Measurements from ENCODE around the gene GON4L. TPM values are rescaled to one million over a fixed set of nuclear protein-coding genes. Genes with fewer than 3 reads are reported as not detected.

The GON4L gene
- total and polyA plus RNA-seq, 2 of the 4 experiments (the other 2 are of a cell fraction), result 21.2 to 30.3 TPM

DNA sequence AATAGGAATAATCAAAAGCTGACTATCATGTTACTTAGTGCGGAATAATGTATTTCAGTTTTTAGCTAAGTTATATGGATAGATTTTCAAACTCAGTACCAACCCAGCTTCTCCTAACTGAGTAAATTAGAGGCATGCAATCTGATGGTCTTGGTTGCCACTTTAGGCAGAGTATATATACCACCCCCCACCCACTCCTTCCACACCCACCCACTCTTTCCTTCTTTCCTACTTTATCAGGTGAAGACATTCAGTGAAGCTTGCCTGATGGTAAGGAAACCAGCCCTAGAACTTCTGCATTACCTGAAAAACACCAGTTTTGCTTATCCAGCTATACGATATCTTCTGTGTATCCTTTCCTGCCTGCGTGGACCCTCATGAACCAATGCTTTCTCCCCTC is 131.9 kb downstream of the GON4L start:
- Histone ChIP-seq H3K9me3 (ENCODE audit: control insufficient read depth, insufficient read depth, low read length) (no peaks in the 10 kb centered on the region), H3K9me1 (ENCODE audit: insufficient read depth, low read length) (no peaks in the 10 kb centered on the region), H2BK5ac (ENCODE audit: low read depth, low read length, poor library complexity, severe bottlenecking) (no peak overlapping the region), H3K23ac (ENCODE audit: low read depth, low read length) (no peak overlapping the region), H2BK20ac (ENCODE audit: low read depth, low read length) (no peak overlapping the region), H2AK5ac (ENCODE audit: low read depth, low read length) (no peak overlapping the region), H3K56ac (ENCODE audit: extremely low read depth, insufficient read depth, low read length) (no peak overlapping the region), H3K18ac (ENCODE audit: low read depth, low read length) (no peak overlapping the region), H3K9ac (ENCODE audit: low read depth, low read length) (no peak overlapping the region), H4K5ac (ENCODE audit: low read depth, low read length) (no peak overlapping the region), H3K4ac (ENCODE audit: low read depth, low read length) (no peak overlapping the region), H3K4me2 (ENCODE audit: low read depth, low read length) (no peak overlapping the region), H2AK9ac (replicated peaks; ENCODE audit: low read depth, low read length, poor library complexity) (no peak overlapping the region), H2BK120ac (ENCODE audit: low read depth, low read length) (no peak overlapping the region), H3K79me1 (ENCODE audit: low read depth in 1 of 2, low read length in 2 of 2) (peaks cover 7 to 19% of the 10 kb centered on the region in 2 experiments), H3K14ac (replicated peaks; ENCODE audit: low read depth, low read length) (no peak overlapping the region), H3K27ac (ENCODE audit: insufficient read depth, low read length) (no peak overlapping the region), H4K91ac (ENCODE audit: insufficient read depth, low read depth, low read length) (no peak overlapping the region), H3K4me1 (ENCODE audit: control insufficient read depth, insufficient read depth, low read length) (no peaks in the 10 kb centered on the region), H3K4me3 (ENCODE audit: insufficient read depth, low read depth, low read length) (no peak overlapping the region), H4K8ac (ENCODE audit: low read depth in 2 of 2, low read length in 2 of 2) (no peak overlapping the region), H2AFZ (replicated peaks; ENCODE audit: low read length, poor library complexity) (no peak overlapping the region), H2BK15ac (ENCODE audit: low read depth, low read length) (no peak overlapping the region), H3K27me3 (ENCODE audit: control insufficient read depth, insufficient read depth, low read length) (no peaks in the 10 kb centered on the region), H3K36me3 (ENCODE audit: control insufficient read depth, insufficient read depth, low read length) (peaks cover 22% of the 10 kb centered on the region), H4K20me1 (ENCODE audit: insufficient read depth, low read length) (no peaks in the 10 kb centered on the region)
- in situ Hi-C loops (cut with MboI; ENCODE audit: low sequenced_read_pairs) (no loop called here), intact Hi-C loops (cut with micrococcal nuclease) (loop anchor here (5.0 kb wide), 1 partner anchor 43 kb away; no protein-coding TSS in a partner anchor), dilution Hi-C loops (cut with HindIII; ENCODE audit: low sequenced_read_pairs, unreplicated experiment) (no loop called here)
- ATAC-seq (ENCODE audit: low read depth) (no peak), DNase-seq (no peak)
- TF ChIP-seq BHLHE40 (IDR thresholded peaks at IDR 0.05; ENCODE audit: low read depth, low read length) (no peak), CEBPB (IDR thresholded peaks at IDR 0.05; ENCODE audit: low read depth, low read length) (no peak), RFX5 (IDR thresholded peaks at IDR 0.05; ENCODE audit: low read depth, low read length) (no peak), SMC3 (IDR thresholded peaks at IDR 0.05; ENCODE audit: low read depth, low read length) (no peak), NFE2L2 (IDR thresholded peaks at IDR 0.05; ENCODE audit: low read depth, low read length) (no peak), RAD21 (IDR thresholded peaks at IDR 0.05; ENCODE audit: low read length) (no peak), POLR2A (IDR thresholded peaks at IDR 0.05; ENCODE audit: low read depth, low read length) (no peak), ELK1 (IDR thresholded peaks at IDR 0.05; ENCODE audit: borderline replicate concordance, low read depth, low read length) (no peak), MAFK (IDR thresholded peaks at IDR 0.05; ENCODE audit: low read depth, low read length) (no peak), CHD1 (IDR thresholded peaks at IDR 0.05; ENCODE audit: low read depth, low read length) (no peak), MXI1 (IDR thresholded peaks at IDR 0.05; ENCODE audit: borderline replicate concordance, low read depth, low read length) (no peak), MAZ (IDR thresholded peaks at IDR 0.05; ENCODE audit: borderline replicate concordance, low read depth, low read length) (no peak), FOS (IDR thresholded peaks at IDR 0.05; ENCODE audit: low read depth, low read length) (no peak), RCOR1 (IDR thresholded peaks at IDR 0.05; ENCODE audit: insufficient replicate concordance, low read length) (no peak)
- TF ChIP-seq, protein P1, sequence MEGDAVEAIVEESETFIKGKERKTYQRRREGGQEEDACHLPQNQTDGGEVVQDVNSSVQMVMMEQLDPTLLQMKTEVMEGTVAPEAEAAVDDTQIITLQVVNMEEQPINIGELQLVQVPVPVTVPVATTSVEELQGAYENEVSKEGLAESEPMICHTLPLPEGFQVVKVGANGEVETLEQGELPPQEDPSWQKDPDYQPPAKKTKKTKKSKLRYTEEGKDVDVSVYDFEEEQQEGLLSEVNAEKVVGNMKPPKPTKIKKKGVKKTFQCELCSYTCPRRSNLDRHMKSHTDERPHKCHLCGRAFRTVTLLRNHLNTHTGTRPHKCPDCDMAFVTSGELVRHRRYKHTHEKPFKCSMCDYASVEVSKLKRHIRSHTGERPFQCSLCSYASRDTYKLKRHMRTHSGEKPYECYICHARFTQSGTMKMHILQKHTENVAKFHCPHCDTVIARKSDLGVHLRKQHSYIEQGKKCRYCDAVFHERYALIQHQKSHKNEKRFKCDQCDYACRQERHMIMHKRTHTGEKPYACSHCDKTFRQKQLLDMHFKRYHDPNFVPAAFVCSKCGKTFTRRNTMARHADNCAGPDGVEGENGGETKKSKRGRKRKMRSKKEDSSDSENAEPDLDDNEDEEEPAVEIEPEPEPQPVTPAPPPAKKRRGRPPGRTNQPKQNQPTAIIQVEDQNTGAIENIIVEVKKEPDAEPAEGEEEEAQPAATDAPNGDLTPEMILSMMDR (conservative IDR thresholded peaks at IDR 0.05; ENCODE audit: low read depth, low read length), result no peak
- CTCF ChIA-PET, result interaction anchor here (1.1 kb wide), 1 partner anchor 11 kb away, joined by 3 read pairs; no protein-coding TSS in a partner anchor
- BruUV-seq (replicated peaks), result no TSS peak
- POLR2A ChIA-PET (ENCODE audit: unreplicated experiment), result interaction anchor here (0.6 kb wide), 1 partner anchor 899 kb away, joined by 5 read pairs; no protein-coding TSS in a partner anchor
- no CpG with 5 or more reads among the region's 3 CpGs for WGBS, 2 experiments (ENCODE audit: extremely low coverage in 2 of 2, insufficient read length in 1 of 2)

Data from IMR-90 (cell line).